UCSD-AML1 (cell line): ENCODE data around the gene RSPO1.
"Not testable (repeated sequence)": the region's sequence is repeated elsewhere in the genome, so short reads cannot be mapped to it uniquely, and the experiment has no call there.

Experiments used
- DNase-seq: peaks from one replicate; lab custom pipeline; 2025; ENCODE audit not compliant: unreplicated experiment; lab: John Stamatoyannopoulos, UW

The RSPO1 gene

DNA sequence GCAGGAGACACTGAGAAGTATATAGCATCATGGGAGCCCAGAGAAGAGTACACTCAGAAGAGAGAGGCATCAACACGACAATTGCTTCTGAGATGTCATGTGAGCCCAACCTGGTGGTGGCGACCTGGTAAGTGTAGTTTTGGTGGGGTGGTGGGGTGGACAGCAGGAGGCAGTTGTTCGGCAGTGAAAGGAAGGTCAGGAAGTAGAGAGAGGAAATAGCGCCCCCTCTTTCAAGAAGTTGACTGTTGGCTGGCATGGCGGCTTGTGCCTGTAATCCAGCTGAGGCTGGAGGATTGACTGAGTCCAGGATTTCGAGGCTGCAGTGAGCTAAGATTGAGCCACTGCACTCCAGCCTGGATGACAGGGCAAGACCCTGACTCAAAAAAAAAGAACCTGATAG is 12.6 kb downstream of the RSPO1 start:
- DNase-seq = no peak

DNA sequence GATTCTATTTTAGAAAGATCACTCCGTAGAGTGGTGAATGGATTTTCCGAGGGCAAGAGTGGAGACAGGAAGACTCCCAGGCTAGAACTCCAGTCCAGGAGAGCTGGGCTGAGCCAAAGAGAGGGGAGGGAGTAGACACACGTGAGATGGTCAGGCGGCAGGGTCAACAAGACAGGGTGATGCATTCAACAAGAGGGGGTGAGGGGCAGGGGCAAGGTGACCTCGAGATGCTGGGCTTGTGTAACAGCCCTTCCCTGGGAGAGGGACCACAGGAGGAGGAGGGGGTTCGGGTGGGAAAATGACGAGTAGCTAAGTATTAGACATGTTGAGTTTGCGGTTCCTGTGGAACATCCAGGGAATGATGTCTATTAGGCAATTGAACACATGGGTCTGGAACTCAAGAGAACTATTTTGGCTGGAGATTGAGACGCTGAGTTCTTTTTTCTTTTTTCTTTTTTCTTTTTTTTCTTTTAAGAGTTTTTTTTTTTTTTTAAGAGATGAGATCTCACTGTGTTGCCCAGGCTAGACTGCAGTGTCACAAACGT is 13.3 kb downstream of the RSPO1 start:
- DNase-seq = no peak

DNA sequence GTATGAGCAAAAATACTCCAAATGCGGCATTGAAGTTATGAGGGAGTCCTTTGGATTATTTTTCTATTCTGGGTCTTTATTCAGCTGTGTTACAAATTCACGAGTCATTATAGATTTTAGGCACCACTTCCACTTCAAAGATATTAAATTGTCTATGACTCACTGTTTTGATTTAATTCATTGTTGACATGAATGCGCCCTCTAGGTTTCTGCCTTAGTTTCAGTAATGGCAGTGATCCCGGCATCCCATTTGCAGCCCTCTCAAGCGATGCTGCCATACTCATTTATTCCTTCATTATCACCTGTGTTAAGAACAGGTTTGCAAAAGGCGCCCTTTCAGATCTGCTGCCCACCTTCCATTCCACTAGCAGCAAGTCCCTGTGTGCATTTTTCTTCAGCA is 14.0 kb downstream of the RSPO1 start:
- DNase-seq = no peak

DNA sequence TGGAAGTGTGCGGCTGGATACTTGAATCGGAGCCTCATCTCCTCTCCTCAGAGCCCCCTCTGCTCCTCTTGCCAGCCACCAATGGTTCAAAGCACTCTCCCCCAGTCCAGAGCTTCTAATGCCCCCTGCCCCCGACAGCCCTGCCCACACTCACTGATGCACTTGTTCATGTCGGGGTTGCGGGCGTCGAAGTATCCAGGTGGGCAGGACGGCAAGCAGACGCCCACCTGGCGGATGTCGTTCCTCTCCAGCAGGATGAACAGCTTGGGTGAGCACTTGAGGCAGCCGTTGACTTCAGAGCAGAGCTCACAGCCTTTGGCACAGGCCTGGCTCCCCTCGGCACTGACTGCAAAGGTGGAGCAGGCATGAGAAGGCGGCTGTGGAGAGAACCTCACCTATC is 18.4 kb downstream of the RSPO1 start:
- DNase-seq = no peak

DNA sequence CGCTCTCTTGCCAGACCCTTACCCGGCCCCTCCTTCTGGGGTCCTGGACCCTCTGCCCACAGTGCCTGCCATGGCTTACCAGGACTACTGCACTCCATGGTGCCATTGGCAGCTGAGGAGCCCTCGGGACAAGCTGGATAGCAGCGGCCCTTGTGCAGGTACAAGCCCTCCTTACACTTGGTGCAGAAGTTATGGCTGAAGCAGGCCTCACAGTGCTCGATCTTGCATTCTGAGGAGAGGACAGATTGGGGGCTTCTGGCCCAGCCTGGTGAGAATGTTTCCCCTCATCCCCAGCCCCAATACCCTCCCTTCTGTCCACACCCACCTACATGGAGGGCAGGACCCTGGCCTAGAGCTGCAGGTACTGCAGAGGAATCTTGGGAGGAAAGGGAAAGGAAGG is 20.6 kb downstream of the RSPO1 start:
- DNase-seq = no peak

DNA sequence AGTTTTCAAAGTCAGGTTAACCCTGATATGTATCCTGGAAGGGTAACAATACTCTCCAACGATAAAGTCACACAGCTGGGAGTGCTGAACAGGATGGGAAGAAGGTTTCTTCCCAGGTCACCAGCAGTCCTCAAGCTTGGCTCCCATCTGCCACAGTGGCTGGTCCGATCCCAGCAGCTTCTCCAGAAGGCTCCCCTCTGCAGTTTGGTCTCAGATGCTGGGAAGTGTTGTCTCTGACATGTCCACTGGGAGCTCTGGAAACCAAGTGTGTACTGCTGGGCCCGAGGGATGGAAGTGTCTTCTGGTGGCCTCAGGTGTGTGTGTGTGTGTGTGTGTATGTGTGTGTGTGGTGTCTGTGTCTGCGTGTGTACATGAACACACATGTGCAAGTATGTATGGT is 22.5 kb downstream of the RSPO1 start:
- DNase-seq = no peak

DNA sequence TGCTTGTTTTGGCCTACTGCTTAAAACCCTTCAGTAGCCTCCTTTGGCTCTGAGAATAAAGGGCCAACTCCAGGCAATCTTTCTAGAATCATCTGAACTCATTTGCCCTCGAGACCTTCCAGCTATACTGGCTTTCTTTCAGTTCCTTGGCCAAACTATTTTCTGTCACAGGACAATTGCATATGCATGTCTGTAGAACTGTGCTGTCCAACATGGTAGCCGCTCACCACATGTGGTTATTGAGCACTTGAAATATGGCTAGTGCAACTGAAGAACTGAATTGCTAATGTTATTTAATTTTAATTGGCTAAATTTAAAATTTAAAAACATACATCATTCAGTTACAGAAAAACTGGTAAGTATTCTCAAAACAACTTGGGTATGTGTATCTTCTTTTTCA is 24.7 kb downstream of the RSPO1 start:
- DNase-seq = no peak

DNA sequence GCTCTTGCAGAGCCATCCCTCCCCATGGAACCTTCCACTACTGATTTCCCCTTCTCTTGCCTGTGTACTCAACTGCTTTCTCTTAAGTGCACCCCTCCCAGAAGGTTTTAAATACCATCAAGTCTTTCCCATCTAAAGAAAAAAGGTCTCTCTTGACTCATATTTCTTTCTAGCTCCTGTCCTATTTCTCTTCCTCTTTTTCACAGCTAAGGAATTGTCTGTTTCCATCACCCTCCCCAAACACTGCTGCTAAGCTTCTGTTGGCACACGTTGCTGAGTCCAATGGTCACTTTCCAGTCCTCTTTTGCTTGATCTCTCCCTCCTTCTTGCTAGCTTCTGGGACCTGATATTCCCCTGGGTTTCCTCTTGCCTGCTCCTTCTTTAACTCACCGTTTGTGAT is 25.7 kb downstream of the RSPO1 start:
- DNase-seq = no peak

DNA sequence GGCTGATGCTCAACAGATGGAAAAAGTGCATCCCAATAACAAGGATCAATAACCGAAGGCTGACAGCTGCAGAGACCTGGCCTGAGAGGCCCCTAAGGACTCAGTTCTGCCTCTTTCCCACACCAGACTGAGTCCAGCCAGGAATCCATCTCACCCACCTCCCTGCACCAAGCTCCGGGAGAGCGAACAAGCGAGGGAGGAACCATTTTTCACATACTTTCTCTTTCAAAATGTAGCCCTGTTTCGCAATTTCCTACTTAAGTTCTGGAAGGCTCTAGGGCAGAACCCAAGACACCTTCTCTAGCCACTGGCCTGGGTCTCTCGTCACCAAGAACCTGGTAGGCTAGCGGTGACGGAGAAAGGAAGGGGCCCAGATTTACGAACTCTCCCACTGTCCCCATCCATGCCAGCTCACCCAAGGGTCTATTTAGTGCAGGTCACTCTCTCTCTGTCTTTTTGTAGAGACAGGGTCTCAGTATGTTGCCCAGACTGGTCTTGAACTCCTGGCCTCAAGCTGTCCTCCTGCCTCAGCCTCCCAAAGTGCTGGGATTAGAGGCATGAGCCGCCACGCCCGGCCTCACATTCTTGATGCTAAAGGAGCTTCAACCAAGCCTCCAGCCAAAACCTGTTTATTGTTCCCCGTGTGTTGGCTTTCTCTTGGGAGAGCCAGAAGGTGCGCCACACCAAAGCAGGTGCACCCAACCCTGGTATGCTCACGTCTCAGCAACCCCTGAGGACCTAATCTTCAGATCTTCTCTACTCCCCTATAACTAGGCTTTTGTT is 28.0 kb downstream of the RSPO1 start:
- no peak for DNase-seq

DNA sequence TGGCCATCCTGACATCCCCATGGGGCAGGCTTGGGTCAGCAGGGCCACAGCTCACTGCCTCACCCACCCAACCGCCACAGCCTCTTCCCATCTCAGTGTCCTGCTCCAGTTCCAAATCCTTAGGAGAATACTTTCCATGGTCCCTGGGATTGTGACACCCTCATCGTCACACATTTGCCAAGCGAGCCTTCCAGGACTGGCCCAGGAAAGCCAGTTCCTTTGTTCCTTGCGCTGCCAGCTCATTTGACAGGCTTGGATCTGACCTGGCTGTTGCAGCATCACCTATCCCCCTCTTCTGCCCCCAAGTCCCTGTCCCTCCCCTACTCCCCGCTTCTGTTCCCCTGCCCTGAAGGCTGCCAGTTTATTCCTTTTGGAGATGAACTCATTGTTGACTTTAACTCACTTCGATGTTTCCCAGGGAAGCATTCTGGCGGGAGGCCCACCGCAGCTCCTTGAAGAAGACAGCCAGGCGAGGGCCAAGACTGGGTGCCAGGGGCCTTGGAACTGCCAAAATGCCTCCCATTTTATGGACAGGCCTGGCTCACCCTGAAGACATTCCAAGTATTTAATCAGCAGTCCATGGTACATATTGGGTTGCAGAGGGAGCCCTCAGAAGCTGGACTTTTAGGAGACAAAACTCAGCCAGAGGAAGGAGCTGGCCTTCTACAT is 28.8 kb downstream of the RSPO1 start:
- DNase-seq = no peak

DNA sequence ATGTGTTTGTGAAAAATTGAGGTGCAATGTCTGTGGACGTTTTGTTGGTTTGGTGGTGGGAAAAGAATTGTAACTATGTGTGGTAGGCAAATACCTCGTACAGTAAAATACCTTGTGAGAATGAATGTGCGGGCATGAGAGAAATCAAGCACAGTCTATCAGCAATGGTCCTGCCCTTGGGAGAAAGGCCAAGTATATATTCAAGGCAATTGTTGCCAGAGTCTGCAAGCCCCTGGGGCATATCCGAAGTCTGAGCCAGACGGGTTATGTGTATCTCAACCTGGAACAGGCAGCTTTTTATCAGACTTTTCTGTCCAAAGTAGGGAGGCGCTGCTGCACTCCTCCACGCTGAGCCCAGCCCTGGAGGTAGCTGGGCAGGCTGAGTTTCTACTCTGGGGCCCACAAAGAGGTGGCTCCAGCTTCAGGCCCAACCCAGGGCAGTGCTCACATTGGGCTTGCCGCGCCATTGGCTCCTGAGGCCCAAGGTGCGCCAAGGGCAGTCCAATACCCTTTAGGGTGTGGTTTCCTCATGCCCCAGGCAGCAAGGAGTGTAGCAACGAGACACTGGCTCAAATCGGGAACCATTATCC is 29.5 kb downstream of the RSPO1 start:
- DNase-seq = no peak

DNA sequence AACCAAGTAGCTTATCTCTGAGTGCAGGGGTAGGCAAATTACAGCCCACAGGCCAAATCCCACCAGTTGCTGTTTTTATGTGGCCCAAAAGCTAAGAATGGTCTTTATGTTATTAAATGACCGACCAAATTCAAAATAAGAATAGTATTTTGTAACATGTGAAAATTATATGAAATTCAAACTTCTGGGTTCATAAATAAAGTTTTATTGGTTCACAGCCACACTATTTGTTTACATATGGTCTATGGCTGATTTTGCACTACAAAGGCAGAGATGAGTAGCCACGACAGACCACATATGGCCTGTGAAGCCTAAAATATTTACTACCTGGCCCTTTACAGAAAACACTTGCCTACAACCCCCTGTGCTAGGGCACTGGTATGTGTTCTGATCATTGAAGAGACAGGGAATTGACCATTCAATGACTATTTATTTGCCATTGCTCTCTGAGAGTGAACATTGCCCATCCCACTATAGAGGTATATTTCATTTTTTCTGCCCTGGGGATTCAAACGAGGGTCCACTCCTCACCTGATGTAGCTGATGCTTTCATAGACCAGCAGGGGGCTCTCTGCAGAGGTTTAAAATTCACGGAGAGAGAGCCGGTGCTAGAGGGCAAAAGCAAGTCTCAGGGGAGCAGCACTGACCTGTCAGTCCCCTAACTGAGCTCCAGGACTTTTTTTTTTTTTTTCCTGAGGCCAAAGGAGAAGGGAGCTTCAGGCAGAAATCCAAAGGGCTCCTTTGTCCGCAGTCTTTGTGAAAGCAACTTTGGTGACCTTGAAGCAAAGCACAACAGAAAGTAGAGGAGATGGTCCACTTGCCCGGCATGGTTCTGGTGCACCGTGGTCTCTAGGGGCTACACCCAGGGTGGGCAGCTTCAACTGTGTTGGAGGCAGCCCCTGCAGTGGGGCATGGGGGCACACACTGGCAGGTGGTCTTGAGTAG is 31.7 kb downstream of the RSPO1 start:
- DNase-seq = no peak

DNA sequence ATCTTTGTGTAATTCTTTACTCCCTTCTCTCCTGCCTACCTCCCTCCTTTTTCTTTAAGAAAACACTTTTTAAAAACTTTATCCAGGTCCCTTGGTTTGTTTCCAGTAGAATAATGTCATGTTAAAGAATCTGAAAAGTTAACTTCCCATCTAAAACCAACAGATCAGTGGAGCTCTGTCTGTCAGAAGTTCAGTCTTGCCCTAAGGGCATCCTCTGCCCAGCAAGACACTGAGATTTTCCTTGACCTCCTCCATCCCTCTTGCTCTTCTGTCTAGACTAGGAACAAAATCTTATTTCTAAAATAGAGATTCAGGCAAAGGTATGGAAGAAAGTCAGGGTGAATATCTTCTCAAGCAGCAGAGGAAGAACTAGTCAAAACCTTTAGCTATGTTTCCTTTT is 33.3 kb downstream of the RSPO1 start:
- no peak for DNase-seq

DNA sequence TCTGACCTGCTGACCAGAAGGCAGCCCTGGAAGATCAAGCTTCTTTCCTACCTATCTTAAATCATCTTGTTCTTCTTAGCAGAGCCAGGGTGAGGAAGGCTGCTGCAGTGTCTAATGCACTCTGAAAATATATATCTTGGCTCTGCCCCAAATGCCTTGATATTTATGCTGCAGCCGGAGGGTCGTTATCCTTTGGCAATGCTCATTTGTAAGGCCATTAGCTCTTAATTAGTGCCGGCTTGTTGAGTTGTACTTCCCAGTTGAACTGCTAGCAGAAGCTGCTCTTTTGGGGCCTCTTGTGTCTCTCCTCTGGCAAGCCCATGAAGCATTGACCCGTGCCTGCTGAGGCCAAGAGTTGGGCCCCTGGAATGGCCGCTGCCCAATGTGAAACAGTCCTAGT is 34.8 kb downstream of the RSPO1 start:
- DNase-seq = no peak

DNA sequence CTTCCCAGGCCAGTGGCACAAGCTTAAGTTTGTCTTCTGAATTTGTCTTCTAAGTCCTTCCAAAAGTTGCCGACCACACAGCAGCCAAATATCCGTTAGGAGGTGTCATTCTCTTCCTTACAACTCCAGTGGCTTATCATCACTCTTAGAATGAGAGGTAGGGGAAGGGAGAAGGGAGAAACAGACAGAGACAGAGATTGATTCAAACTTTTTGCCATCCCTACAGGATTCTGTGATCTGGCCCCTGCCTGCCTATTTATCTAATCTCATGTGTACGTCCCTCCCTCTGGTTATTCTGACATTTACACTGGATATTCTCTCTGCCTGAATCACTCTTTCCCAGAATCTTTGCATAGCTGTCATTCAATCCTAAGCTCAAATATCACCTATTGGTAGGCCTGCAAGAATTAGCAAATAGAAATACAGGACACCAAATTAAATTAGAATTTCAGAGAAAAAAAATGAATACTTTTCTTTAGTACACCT is 38.5 kb downstream of the RSPO1 start:
- DNase-seq = no peak

DNA sequence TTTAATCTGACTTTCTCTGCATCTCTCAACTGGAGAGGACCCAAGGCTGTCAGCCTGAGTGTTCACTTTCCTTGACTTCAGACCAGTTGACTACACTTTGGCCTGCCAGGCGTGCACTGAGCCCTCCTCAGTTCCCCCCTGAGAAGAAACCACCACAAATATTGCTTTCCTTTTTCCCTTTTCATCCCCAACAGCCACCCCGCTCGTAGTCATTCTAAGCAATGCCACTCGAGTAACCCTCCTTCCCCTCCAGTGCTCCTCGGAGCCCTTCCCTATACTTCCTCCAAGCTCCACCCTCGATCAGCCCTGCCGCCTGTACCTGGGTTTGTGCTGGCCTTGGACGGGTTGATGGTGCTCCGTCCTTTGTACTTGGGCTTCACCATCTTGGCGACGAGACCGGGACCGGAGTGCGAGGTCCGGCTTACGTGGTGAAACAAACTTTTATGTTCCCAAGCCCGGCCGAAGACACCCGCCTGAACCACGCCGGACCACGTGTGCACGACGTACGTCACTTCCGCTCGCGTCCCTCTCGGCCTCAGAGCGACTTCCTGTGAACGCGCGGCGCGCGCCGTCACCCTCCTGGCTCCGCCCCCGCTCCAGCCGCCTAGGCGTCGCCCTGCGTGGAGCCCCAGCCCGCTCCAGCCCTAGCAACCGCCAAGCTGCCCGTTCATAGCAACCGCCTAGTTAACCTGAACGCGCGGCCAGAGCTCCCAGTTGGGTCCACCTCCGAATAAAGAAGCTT is 39.1 kb downstream of the RSPO1 start, which contains the start of gene GNL2:
Gene GNL2 (minus strand): TSS at position 498 of the 742 bp plus-strand sequence. CDS start 115 bp downstream, at position 383.
- DNase-seq = peak; percentile 95

DNA sequence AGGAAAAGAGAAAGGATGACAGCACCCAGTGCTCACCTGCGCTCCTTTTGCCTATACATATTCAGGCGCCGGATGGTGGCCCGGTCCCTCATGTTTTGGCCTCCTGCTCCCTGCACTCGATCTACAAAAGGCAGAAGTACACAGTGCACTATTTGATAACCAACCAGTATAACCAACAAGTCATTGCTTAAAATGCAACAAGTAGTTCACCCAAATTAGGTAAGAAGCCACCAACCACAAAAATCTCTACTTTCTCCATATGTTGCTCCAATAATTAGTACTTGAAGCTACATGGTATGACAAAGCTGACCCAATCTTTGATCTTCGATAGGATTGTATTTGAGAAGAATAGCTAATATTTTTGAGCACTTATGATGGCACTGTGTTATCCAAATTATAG is 41.0 kb downstream of the RSPO1 start:
- no peak for DNase-seq

DNA sequence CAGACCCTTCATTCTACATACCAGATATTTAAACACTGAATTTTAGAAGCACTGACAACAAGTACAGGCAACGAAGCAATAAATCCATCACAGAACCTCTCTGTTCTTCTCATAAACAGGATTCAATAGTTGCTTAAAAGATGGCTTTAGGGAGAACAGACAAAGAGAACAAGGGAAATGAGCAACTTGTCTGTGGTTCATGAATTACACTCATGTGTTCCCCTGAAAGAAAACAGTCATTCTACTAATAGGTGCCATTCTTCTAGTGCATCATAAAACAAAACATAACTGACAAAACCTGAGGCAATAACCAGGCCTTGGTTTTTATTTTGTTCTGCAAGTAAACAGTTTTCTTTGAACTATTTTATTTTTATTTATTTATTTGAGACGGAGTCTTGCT is 45.8 kb downstream of the RSPO1 start:
- DNase-seq = no peak

DNA sequence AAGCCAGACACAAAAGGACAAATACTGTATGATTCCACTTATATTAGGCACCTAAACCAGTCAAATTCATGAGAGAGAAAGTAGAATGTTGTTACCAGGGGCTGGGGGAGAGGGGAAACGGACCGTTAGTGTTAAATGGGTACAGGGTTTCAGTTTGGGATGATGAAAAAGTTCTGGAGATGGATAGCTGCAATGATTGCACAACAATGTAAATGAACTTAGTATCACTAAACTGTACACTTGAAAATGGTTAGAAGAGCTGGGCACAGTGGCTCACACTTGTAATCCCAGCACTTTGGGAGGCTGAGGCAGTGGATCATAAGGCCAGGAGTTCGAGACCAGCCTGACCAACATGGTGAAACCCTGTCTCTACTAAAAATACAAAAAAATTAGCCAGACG is 50.1 kb downstream of the RSPO1 start:
- DNase-seq = not testable (repeated sequence)

DNA sequence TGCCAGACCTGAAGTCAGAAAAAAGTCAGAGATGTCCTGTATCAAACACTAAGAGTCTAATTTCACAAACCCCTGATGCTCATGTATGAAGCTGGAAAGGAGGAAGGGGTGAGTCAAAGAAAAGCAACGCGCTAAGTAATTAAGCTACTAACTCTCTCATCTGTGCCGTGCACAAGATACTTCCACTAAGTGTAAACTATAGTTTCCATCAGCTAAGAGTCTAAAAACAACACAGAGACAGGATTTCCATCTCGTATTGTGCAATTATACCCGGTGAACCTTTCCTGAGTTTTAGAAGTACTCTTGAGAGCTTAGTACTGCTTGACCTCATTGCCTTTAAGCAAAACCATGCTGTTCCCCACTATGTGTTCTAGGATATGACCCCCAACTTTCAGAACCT is 59.0 kb downstream of the RSPO1 start:
- no peak for DNase-seq
